Measurements from ENCODE around the gene SCAMP4. TPM values are rescaled to one million over a fixed set of nuclear protein-coding genes. Genes with fewer than 3 reads are reported as not detected.

Gene SCAMP4
- polyA plus RNA-seq, 4 donors, result 31.3 to 39.4 (median 36.0) TPM

DNA sequence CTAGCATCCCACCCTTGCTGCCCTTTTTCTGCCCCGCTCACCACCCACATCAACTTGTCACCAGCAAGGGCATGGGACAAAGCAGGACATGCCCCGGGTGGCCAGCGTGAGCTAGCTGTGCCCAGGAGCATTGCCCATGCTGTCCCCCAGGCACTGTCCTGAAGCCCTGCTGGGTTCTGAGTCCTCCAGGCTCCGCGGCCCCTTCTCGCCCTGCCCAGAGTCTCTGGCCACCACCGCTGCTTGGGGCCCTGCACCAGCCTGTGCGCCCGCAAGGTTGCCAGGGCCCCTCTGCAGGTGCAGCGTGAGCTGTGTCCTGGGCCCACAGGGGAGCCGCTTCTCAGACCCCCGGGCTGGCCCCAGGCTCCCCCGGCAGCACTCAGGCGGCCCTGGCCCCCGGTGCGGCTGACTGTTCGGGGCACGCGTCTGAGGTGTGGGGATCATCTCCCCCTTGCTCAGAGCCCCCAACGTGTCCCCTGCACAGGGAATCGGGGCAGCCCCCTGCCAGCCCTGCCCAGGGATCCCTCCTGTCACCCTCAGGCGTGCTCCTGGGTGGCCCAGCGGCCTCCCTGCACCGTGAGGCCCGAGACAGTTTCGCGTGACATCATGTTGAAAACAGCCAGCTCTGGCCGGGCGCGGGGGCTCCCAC, 39.8 kb downstream of the SCAMP4 start:
- DNase-seq (no peak), FAIRE-seq (no peak)
- Histone ChIP-seq H3K36me3 (ENCODE audit: control insufficient read depth in 3 of 3, insufficient read depth in 2 of 3, low read depth in 1 of 3, low read length in 3 of 3) (peaks cover 0 to 31% (median 0%) of the 10 kb centered on the region in 3 donors), H3K9me3 (ENCODE audit: control insufficient read depth in 2 of 2, insufficient read depth in 1 of 2, low read depth in 1 of 2, low read length in 1 of 2) (no peaks in the 10 kb centered on the region), H3K27me3 (ENCODE audit: control insufficient read depth in 3 of 3, insufficient read depth in 3 of 3, low read length in 3 of 3) (no peaks in the 10 kb centered on the region), H3K4me1 (ENCODE audit: control insufficient read depth in 3 of 3, insufficient read depth in 2 of 3, low read depth in 1 of 3, low read length in 2 of 3) (peaks cover 0 to 16% (median 0%) of the 10 kb centered on the region in 3 donors), H3K4me3 (ENCODE audit: low read depth in 1 of 3, low read length in 3 of 3) (no peak overlapping the region), H3K27ac (ENCODE audit: low read depth in 1 of 3, low read length in 2 of 3) (no peak overlapping the region)
- 89 to 91% (median 89%) methylated on average over 26 to 30 of the region's 30 CpGs for WGBS, 3 donors

DNA sequence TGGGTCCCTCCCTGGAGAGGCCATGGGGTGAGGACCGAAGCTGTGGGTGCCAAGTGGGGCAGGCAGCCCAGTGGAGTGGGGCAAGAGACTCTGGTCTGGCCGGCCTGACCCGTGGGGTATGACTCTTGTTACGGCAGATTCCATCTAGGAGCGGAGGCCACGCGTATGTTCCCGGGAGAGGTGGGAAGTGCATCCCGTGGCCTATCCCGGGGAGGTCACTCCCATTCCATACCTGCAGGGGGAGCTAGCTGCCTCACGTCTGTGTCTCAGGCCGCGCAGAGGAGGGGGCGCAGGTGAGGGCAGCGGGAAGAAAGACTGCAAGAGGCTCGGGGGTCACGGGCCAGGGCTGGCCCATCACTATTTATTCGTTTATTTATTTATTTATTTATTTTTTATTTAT, 40.7 kb downstream of the SCAMP4 start:
- 81 to 86% (median 86%) methylated on average over 18 of the region's 18 CpGs for WGBS, 3 donors
- peak in 1 of 2 donors; percentile 57 for DNase-seq
- Histone ChIP-seq H3K4me1 (ENCODE audit: control insufficient read depth in 3 of 3, insufficient read depth in 2 of 3, low read depth in 1 of 3, low read length in 2 of 3) (peaks cover 0 to 13% (median 0%) of the 10 kb centered on the region in 3 donors), H3K36me3 (ENCODE audit: control insufficient read depth in 3 of 3, insufficient read depth in 2 of 3, low read depth in 1 of 3, low read length in 3 of 3) (peaks cover 0 to 34% (median 0%) of the 10 kb centered on the region in 3 donors), H3K4me3 (ENCODE audit: low read depth in 1 of 3, low read length in 3 of 3) (no peak overlapping the region), H3K9me3 (ENCODE audit: control insufficient read depth in 2 of 2, insufficient read depth in 1 of 2, low read depth in 1 of 2, low read length in 1 of 2) (no peaks in the 10 kb centered on the region), H3K27me3 (ENCODE audit: control insufficient read depth in 3 of 3, insufficient read depth in 3 of 3, low read length in 3 of 3) (no peaks in the 10 kb centered on the region), H3K27ac (ENCODE audit: low read depth in 1 of 3, low read length in 2 of 3) (no peak overlapping the region)
- no peak for FAIRE-seq

DNA sequence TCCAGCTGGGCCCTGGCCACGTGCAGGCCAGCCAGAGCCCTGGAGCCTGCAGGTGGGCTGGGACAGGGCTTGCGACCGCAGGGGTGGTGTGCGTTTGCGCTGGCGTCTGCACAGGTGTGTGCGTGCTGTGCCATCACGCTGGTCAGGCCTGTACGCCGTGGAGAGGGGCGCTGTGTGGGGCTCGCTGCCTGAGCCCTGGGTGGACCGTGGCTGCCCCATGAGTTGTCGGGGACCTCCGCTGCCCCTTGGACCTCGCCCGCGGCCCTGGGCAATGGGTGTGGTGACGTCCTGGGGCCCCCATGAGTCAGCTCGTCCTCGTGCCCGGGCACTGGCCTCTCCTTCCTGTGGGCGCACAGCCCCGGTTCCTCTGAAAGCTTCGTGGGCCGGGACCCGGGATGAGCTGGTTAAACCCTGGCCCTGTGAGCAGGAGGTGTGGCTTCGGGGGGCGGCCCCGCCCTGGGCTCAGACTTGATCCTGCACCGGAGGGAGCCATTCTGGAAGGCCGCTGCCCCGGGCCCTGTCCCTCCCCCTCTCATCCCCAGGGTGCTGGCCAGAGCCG, 42.5 kb downstream of the SCAMP4 start:
- H3K36me3 ChIP-seq (ENCODE audit: control insufficient read depth in 3 of 3, insufficient read depth in 2 of 3, low read depth in 1 of 3, low read length in 3 of 3), result peaks cover 0 to 45% (median 4%) of the 10 kb centered on the region in 3 donors
- WGBS, 3 donors, result 85 to 87% (median 86%) methylated on average over 29 to 34 of the region's 34 CpGs
- FAIRE-seq (no peak), DNase-seq (no peak)
- H3K4me1 ChIP-seq (ENCODE audit: control insufficient read depth in 3 of 3, insufficient read depth in 2 of 3, low read depth in 1 of 3, low read length in 2 of 3), result peaks cover 0 to 10% (median 0%) of the 10 kb centered on the region in 3 donors
- no peak overlapping the region for H3K4me3 ChIP-seq (ENCODE audit: low read depth in 1 of 3, low read length in 3 of 3)
- no peak overlapping the region for H3K27ac ChIP-seq (ENCODE audit: low read depth in 1 of 3, low read length in 2 of 3)
- H3K9me3 ChIP-seq (ENCODE audit: control insufficient read depth in 2 of 2, insufficient read depth in 1 of 2, low read depth in 1 of 2, low read length in 1 of 2), result no peaks in the 10 kb centered on the region
- no peaks in the 10 kb centered on the region for H3K27me3 ChIP-seq (ENCODE audit: control insufficient read depth in 3 of 3, insufficient read depth in 3 of 3, low read length in 3 of 3)

DNA sequence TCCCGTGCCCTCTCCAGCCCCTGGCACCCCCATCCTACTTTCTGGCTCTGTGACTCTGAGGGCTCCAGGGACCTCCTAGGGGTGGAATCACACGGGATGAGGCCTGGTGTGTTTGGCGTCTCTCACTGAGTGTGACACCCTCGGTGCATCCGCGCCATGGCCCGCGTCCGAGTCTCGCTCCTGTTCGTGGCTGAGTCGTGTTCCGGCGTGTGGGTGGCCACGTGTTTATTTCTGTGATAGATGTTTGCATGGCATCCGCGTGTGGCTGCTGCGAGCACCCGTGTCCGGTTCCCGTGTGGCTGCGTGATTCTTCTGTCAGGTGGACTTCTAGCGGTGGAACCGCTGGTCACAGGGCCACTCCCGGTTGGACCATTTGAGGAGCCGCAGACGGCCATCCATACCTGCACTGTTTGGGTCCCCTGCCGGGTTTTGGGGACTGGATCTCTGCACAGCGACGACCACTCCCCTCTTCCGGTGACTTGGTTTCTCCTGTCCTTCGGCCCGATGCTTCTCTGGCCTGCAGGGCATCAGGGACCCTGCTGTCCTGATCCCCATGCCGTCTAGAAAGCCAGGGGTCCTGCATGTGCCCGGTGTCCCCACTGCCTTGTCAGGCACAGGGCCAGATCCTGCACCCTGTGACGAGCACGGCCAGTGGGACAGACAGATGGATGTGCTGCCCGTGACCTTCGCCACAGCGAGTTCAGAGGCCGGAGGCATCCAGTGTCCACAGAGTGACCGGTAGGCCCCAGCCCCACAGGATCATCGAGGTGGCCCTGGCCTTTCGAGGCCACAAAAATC, 44.3 kb downstream of the SCAMP4 start:
- H3K36me3 ChIP-seq (ENCODE audit: control insufficient read depth in 3 of 3, insufficient read depth in 2 of 3, low read depth in 1 of 3, low read length in 3 of 3), result peaks cover 0 to 56% (median 5%) of the 10 kb centered on the region in 3 donors
- DNase-seq, result no peak
- FAIRE-seq, result no peak
- no peak overlapping the region for H3K4me3 ChIP-seq (ENCODE audit: low read depth in 1 of 3, low read length in 3 of 3)
- WGBS, 3 donors, result 96% methylated on average over 44 of the region's 44 CpGs
- no peaks in the 10 kb centered on the region for H3K27me3 ChIP-seq (ENCODE audit: control insufficient read depth in 3 of 3, insufficient read depth in 3 of 3, low read length in 3 of 3)
- H3K27ac ChIP-seq (ENCODE audit: low read depth in 1 of 3, low read length in 2 of 3), result no peak overlapping the region
- no peaks in the 10 kb centered on the region for H3K9me3 ChIP-seq (ENCODE audit: control insufficient read depth in 2 of 2, insufficient read depth in 1 of 2, low read depth in 1 of 2, low read length in 1 of 2)
- H3K4me1 ChIP-seq (ENCODE audit: control insufficient read depth in 3 of 3, insufficient read depth in 2 of 3, low read depth in 1 of 3, low read length in 2 of 3), result no peaks in the 10 kb centered on the region

DNA sequence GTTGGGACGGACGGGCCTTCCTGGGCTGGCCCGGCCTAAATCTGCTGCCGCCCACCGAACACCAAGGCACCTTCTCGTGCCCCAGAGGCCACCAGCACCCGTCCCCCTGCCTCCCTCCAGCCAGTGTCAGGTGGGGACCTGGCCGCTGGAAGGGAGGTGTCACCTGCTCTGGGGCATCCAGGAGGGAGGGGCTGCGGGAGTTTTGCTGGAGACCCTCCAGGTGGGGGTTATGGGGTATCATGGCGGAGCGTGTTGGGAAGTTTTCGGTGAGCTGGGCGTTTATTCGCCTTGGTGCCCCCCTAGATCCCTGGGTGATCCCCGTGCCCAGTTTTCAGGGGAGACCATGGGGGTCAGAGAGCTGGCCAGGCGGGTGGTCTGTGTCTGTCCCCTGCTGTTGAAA, 45.4 kb downstream of the SCAMP4 start:
- Histone ChIP-seq H3K4me1 (ENCODE audit: control insufficient read depth in 3 of 3, insufficient read depth in 2 of 3, low read depth in 1 of 3, low read length in 2 of 3) (no peaks in the 10 kb centered on the region), H3K27me3 (ENCODE audit: control insufficient read depth in 3 of 3, insufficient read depth in 3 of 3, low read length in 3 of 3) (no peaks in the 10 kb centered on the region), H3K27ac (ENCODE audit: low read depth in 1 of 3, low read length in 2 of 3) (no peak overlapping the region), H3K4me3 (ENCODE audit: low read depth in 1 of 3, low read length in 3 of 3) (no peak overlapping the region), H3K9me3 (ENCODE audit: control insufficient read depth in 2 of 2, insufficient read depth in 1 of 2, low read depth in 1 of 2, low read length in 1 of 2) (no peaks in the 10 kb centered on the region), H3K36me3 (ENCODE audit: control insufficient read depth in 3 of 3, insufficient read depth in 2 of 3, low read depth in 1 of 3, low read length in 3 of 3) (peaks cover 0 to 66% (median 6%) of the 10 kb centered on the region in 3 donors)
- no peak for FAIRE-seq
- DNase-seq, result no peak
- WGBS, 3 donors, result 97 to 98% (median 97%) methylated on average over 14 to 16 of the region's 16 CpGs

DNA sequence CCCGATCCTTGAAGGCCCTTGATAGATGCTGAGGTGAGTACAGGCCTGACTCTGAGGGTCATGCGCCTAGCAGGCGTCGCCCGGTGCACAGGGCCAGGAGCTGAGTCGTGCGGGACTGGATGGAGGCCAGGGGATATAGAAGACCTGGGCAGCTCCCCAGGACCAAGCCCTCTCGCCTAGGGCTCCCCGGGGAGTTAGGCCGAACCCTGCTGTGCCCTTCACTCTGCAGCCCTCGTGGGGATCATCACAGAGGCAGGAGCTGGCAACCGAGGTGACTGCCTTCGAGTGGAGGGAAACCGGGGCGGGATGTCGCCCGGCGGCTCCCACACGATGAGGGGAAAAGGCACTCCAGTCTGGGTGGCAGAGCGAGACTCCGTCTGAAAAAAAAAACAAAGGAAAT, 47.4 kb downstream of the SCAMP4 start:
- no peak overlapping the region for H3K4me3 ChIP-seq (ENCODE audit: low read depth in 1 of 3, low read length in 3 of 3)
- no peaks in the 10 kb centered on the region for H3K27me3 ChIP-seq (ENCODE audit: control insufficient read depth in 3 of 3, insufficient read depth in 3 of 3, low read length in 3 of 3)
- WGBS, 3 donors, result 90 to 94% (median 90%) methylated on average over 21 of the region's 21 CpGs
- no peak for FAIRE-seq
- no peak overlapping the region for H3K27ac ChIP-seq (ENCODE audit: low read depth in 1 of 3, low read length in 2 of 3)
- H3K4me1 ChIP-seq (ENCODE audit: control insufficient read depth in 3 of 3, insufficient read depth in 2 of 3, low read depth in 1 of 3, low read length in 2 of 3), result no peaks in the 10 kb centered on the region
- H3K9me3 ChIP-seq (ENCODE audit: control insufficient read depth in 2 of 2, insufficient read depth in 1 of 2, low read depth in 1 of 2, low read length in 1 of 2), result no peaks in the 10 kb centered on the region
- no peak for DNase-seq
- peaks cover 0 to 74% (median 6%) of the 10 kb centered on the region in 3 donors for H3K36me3 ChIP-seq (ENCODE audit: control insufficient read depth in 3 of 3, insufficient read depth in 2 of 3, low read depth in 1 of 3, low read length in 3 of 3)

DNA sequence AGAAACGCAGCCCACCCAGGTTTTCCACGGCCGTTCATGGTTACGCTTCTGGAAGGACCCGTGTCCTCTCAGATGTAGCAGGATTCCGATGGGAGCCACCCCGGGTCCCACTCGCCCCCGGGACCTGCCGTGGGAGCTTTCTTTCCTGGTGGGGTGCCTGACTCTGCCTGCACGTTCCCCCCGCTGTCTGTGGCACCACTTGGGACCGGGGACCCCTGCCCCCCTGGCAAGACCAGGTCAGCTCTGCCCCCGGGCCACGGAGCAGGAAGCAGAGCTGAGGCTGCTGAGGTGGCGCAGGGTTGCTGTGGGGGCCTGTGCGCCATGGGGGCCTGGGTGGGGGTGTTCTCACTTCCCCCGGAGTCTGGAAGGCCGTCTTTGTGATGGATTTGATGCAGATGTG, 47.8 kb downstream of the SCAMP4 start:
- no peaks in the 10 kb centered on the region for H3K27me3 ChIP-seq (ENCODE audit: control insufficient read depth in 3 of 3, insufficient read depth in 3 of 3, low read length in 3 of 3)
- WGBS, 3 donors, result 89 to 94% (median 90%) methylated on average over 18 to 19 of the region's 19 CpGs

DNA sequence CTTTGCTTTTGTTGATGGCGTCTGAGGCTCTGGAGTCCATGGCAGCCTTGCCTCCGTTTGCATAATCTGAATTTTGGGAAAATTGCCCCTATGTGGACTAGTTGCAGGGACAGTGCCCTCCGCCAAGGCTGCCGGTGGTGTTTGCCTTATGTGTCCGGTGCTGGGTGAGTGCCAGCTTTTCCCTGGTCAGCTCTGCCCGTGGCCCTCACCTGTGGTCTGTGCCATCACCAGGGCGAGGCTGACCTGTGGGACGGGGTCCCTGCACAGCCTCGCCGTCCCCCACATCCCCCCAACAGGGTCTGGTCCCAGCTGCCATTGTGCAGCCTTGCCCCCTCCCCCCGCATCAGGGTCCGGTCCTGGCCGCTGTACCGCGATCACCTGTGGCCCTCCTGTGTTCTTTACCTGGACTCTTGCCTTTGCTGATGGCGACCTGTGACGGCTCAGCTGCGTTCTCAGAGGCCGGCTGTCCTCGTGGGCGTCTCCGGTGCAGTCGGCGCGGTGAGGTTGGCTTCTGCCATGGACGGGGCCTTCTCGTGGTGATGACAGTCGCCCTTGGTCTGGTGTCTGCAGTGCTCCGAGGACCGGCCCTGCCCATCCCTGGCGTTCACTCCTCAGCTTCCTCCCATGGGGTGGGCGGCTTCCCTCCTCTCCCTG, 48.4 kb downstream of the SCAMP4 start:
- H3K4me1 ChIP-seq (ENCODE audit: control insufficient read depth in 3 of 3, insufficient read depth in 2 of 3, low read depth in 1 of 3, low read length in 2 of 3), result no peaks in the 10 kb centered on the region
- no peaks in the 10 kb centered on the region for H3K9me3 ChIP-seq (ENCODE audit: control insufficient read depth in 2 of 2, insufficient read depth in 1 of 2, low read depth in 1 of 2, low read length in 1 of 2)
- no peak for FAIRE-seq
- H3K4me3 ChIP-seq (ENCODE audit: low read depth in 1 of 3, low read length in 3 of 3), result no peak overlapping the region
- H3K36me3 ChIP-seq (ENCODE audit: control insufficient read depth in 3 of 3, insufficient read depth in 2 of 3, low read depth in 1 of 3, low read length in 3 of 3), result peaks cover 0 to 75% (median 6%) of the 10 kb centered on the region in 3 donors
- no peaks in the 10 kb centered on the region for H3K27me3 ChIP-seq (ENCODE audit: control insufficient read depth in 3 of 3, insufficient read depth in 3 of 3, low read length in 3 of 3)
- DNase-seq, result no peak
- no peak overlapping the region for H3K27ac ChIP-seq (ENCODE audit: low read depth in 1 of 3, low read length in 2 of 3)
- 92 to 93% (median 93%) methylated on average over 31 to 32 of the region's 32 CpGs for WGBS, 3 donors

More for the DNA sequence above, 47.8 kb downstream of the SCAMP4 start:
- no peak overlapping the region for H3K4me3 ChIP-seq (ENCODE audit: low read depth in 1 of 3, low read length in 3 of 3)
- H3K36me3 ChIP-seq (ENCODE audit: control insufficient read depth in 3 of 3, insufficient read depth in 2 of 3, low read depth in 1 of 3, low read length in 3 of 3), result peaks cover 0 to 76% (median 6%) of the 10 kb centered on the region in 3 donors
- no peak overlapping the region for H3K27ac ChIP-seq (ENCODE audit: low read depth in 1 of 3, low read length in 2 of 3)
- no peak for FAIRE-seq
- H3K9me3 ChIP-seq (ENCODE audit: control insufficient read depth in 2 of 2, insufficient read depth in 1 of 2, low read depth in 1 of 2, low read length in 1 of 2), result no peaks in the 10 kb centered on the region
- H3K4me1 ChIP-seq (ENCODE audit: control insufficient read depth in 3 of 3, insufficient read depth in 2 of 3, low read depth in 1 of 3, low read length in 2 of 3), result no peaks in the 10 kb centered on the region
- DNase-seq, result no peak
